Endothelial cell (in vitro differentiated cells): ENCODE measurements around the gene HDAC6. TPM values are rescaled to one million over a fixed set of nuclear protein-coding genes. Genes with fewer than 3 reads are reported as not detected.

Source experiments
- DNase-seq: peaks from one replicate; pipeline ENCODE4 v3.0.0; 2021; ENCODE audit warnings: low spot score
- H3K27ac Mint-ChIP-seq: one replicate; pipeline ENCODE4 v1.8.0; 2021; ENCODE audit warnings: mixed read lengths, inconsistent platforms; ENCODE audit not compliant: unreplicated experiment
- H3K27me3 Mint-ChIP-seq: one replicate; pipeline ENCODE4 v1.8.0; 2021; ENCODE audit warnings: mild to moderate bottlenecking, moderate library complexity, mixed read lengths, inconsistent platforms; ENCODE audit not compliant: unreplicated experiment
- H3K36me3 Mint-ChIP-seq: one replicate; pipeline ENCODE4 v1.8.0; 2021; ENCODE audit warnings: mild to moderate bottlenecking, low read depth, mixed read lengths, inconsistent platforms; ENCODE audit not compliant: unreplicated experiment
- H3K4me1 Mint-ChIP-seq: one replicate; pipeline ENCODE4 v1.8.0; 2021; ENCODE audit warnings: mild to moderate bottlenecking, mixed read lengths, inconsistent platforms; ENCODE audit not compliant: unreplicated experiment
- H3K4me3 Mint-ChIP-seq: one replicate; pipeline ENCODE4 v1.8.0; 2021; ENCODE audit warnings: mild to moderate bottlenecking, mixed read lengths, inconsistent platforms; ENCODE audit not compliant: unreplicated experiment
- H3K9me3 Mint-ChIP-seq: one replicate; pipeline ENCODE4 v1.8.0; 2021; ENCODE audit warnings: mixed read lengths, inconsistent platforms; ENCODE audit not compliant: unreplicated experiment
- CTCF ChIP-seq: fragments of 200-600 bp; sonication (generic); IDR thresholded peaks from one replicate; pipeline ENCODE4 v1.5.0; 2021; ENCODE audit warnings: antibody characterized with exemption; ENCODE audit not compliant: unreplicated experiment
- total RNA-seq: library from RNA; stranded (reverse); fragmentation: NEBNext Ultra II Directional; extraction: Animal tissue kit (Norgen Biotek cat#: 25700); gene quantifications from one replicate; pipeline ENCODE4 v1.2.1, GENCODE V29; 2021; ENCODE audit not compliant: unreplicated experiment

HDAC6 gene
- total RNA-seq, 1 donor from 2014 or later, result 122 TPM

- no peaks in the 10 kb centered on the region for H3K36me3 Mint-ChIP-seq
- H3K9me3 Mint-ChIP-seq, result no peaks in the 10 kb centered on the region
- DNase-seq, result no peak
- no peak overlapping the region for H3K4me3 Mint-ChIP-seq
- peaks cover 2% of the 10 kb centered on the region for H3K27me3 Mint-ChIP-seq
- no peak for TF ChIP-seq CTCF
- no peak overlapping the region for H3K27ac Mint-ChIP-seq
- peaks cover 6% of the 10 kb centered on the region for H3K4me1 Mint-ChIP-seq
These were observed 9.6 kb upstream of the HDAC6 start for GRCh38 chrX:48792219-48792618.

- peaks cover 6% of the 10 kb centered on the region for H3K4me1 Mint-ChIP-seq
- H3K36me3 Mint-ChIP-seq, result no peaks in the 10 kb centered on the region
- H3K4me3 Mint-ChIP-seq, result no peak overlapping the region
- no peak for DNase-seq
- no peaks in the 10 kb centered on the region for H3K9me3 Mint-ChIP-seq
- no peak for TF ChIP-seq CTCF
- peaks cover 2% of the 10 kb centered on the region for H3K27me3 Mint-ChIP-seq
- H3K27ac Mint-ChIP-seq, result no peak overlapping the region
These were observed 7.9 kb upstream of the HDAC6 start for GRCh38 chrX:48793935-48794334.

- Mint-ChIP-seq H3K4me1 (peaks cover 6% of the 10 kb centered on the region), H3K27ac (peak overlapping the region; percentile 36), H3K9me3 (no peaks in the 10 kb centered on the region), H3K4me3 (peak overlapping the region; percentile 47), H3K36me3 (no peaks in the 10 kb centered on the region), H3K27me3 (peaks cover 2% of the 10 kb centered on the region)
- DNase-seq, result no peak
- TF ChIP-seq CTCF, result no peak
These were observed 7.4 kb upstream of the HDAC6 start for GRCh38 chrX:48794340-48794910.

GRCh38 chrX:48794911-48795515 lies 6.9 kb upstream of the HDAC6 start:
- H3K4me3 Mint-ChIP-seq, result no peak overlapping the region
- peak overlapping the region; percentile 36 for H3K27ac Mint-ChIP-seq
- H3K27me3 Mint-ChIP-seq, result peaks cover 2% of the 10 kb centered on the region
- H3K4me1 Mint-ChIP-seq, result peaks cover 6% of the 10 kb centered on the region
- no peak for TF ChIP-seq CTCF
- no peaks in the 10 kb centered on the region for H3K36me3 Mint-ChIP-seq
- no peaks in the 10 kb centered on the region for H3K9me3 Mint-ChIP-seq
- no peak for DNase-seq

GRCh38 chrX:48798318-48798717 lies 3.5 kb upstream of the HDAC6 start:
- no peak for TF ChIP-seq CTCF
- no peak for DNase-seq
- Mint-ChIP-seq H3K9me3 (no peaks in the 10 kb centered on the region), H3K4me1 (peaks cover 11% of the 10 kb centered on the region), H3K36me3 (peaks cover 4% of the 10 kb centered on the region), H3K4me3 (no peak overlapping the region), H3K27me3 (peaks cover 7% of the 10 kb centered on the region), H3K27ac (no peak overlapping the region)
